GM18505 (cell line): ENCODE data around the gene SPTB.

Source experiments
- ATAC-seq: cut with Tn5 transposase; IDR thresholded peaks from one replicate; pipeline ENCODE4 v1.9.1; 2021; ENCODE audit not compliant: unreplicated experiment
- POLR2A ChIP-seq: IDR thresholded peaks from 4 replicates; pipeline ENCODE4 v1.6.1; 2011; ENCODE audit warnings: borderline replicate concordance; ENCODE audit not compliant: insufficient read depth, insufficient read length; ENCODE audit errors: extremely low read depth

The SPTB gene

GRCh38 chr14:64870160-64870559, 9.5 kb downstream of the SPTB start:
- ATAC-seq = no peak

GRCh38 chr14:64868841-64869240, 10.9 kb downstream of the SPTB start:
- no peak for ATAC-seq

More at GRCh38 chr14:64870160-64870559, 9.5 kb downstream of the SPTB start:
- no peak for TF ChIP-seq POLR2A

GRCh38 chr14:64868379-64868778, 11.3 kb downstream of the SPTB start:
- ATAC-seq = no peak
- TF ChIP-seq POLR2A = no peak

More at GRCh38 chr14:64868841-64869240, 10.9 kb downstream of the SPTB start:
- no peak for TF ChIP-seq POLR2A

GRCh38 chr14:64867182-64867581, 12.5 kb downstream of the SPTB start:
- ATAC-seq = no peak
- TF ChIP-seq POLR2A = no peak

- TF ChIP-seq POLR2A = no peak
- ATAC-seq = no peak
Observed at GRCh38 chr14:64865992-64866391, 13.7 kb downstream of the SPTB start.

GRCh38 chr14:64865109-64865508, 14.6 kb downstream of the SPTB start:
- TF ChIP-seq POLR2A = no peak

GRCh38 chr14:64864258-64864657, 15.4 kb downstream of the SPTB start:
- TF ChIP-seq POLR2A = no peak
- ATAC-seq = no peak

More at GRCh38 chr14:64865109-64865508, 14.6 kb downstream of the SPTB start:
- ATAC-seq = no peak

- no peak for ATAC-seq
- TF ChIP-seq POLR2A = no peak
Observed at GRCh38 chr14:64861916-64862315, 17.8 kb downstream of the SPTB start.

GRCh38 chr14:64860039-64860438, 19.7 kb downstream of the SPTB start:
- ATAC-seq = no peak
- TF ChIP-seq POLR2A = no peak

- no peak for ATAC-seq
- TF ChIP-seq POLR2A = no peak
Observed at GRCh38 chr14:64857979-64858744, 21.5 kb downstream of the SPTB start.

- no peak for ATAC-seq
Observed at GRCh38 chr14:64856529-64857445, 22.9 kb downstream of the SPTB start.

GRCh38 chr14:64855721-64856528, 23.8 kb downstream of the SPTB start:
- no peak for ATAC-seq
- TF ChIP-seq POLR2A = no peak

More at GRCh38 chr14:64856529-64857445, 22.9 kb downstream of the SPTB start:
- TF ChIP-seq POLR2A = no peak

- no peak for TF ChIP-seq POLR2A
- no peak for ATAC-seq
Observed at GRCh38 chr14:64850369-64851137, 29.2 kb downstream of the SPTB start.

- TF ChIP-seq POLR2A = no peak
- no peak for ATAC-seq
Observed at GRCh38 chr14:64849940-64850339, 29.8 kb downstream of the SPTB start.
